ENCODE results near the gene CXorf49.
"Not testable (repeated sequence)": the region's sequence is repeated elsewhere in the genome, so short reads cannot be mapped to it uniquely, and the experiment has no call there.

CXorf49 gene

GRCh38 chrX:71714064-71714463 is 4.0 kb downstream of the CXorf49 start:
- not testable (repeated sequence) for H3K4me3 ChIP-seq (ENCODE audit: low read depth in 1 of 5, low read length in 5 of 5); H3K27me3 ChIP-seq (ENCODE audit: control insufficient read depth in 5 of 5, insufficient read depth in 4 of 5, low read length in 5 of 5)

DNA sequence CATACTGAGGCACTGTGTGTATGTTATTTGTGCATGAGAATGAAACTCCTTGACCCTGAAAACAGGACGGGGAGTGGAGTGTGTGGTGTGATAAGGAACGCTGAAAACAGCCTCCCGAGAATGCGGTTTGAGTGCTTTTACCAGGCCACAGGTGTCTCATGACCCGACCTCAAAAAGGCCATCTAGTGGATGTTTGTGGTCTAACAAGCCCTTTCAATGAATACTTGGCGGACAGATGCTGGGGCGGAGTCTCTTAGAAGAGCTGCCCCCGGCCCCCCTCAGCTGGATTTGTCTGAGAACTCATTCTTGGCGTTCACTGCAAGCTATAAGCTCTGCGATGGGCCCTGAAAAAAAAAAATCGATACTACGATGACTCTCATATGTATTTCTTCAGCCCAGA is 15.2 kb downstream of the CXorf49 start:
- not testable (repeated sequence) for H3K36me3 ChIP-seq (ENCODE audit: control insufficient read depth in 5 of 5, insufficient read depth in 5 of 5, low read length in 5 of 5); H3K9ac ChIP-seq (ENCODE audit: low read length in 5 of 5); H3K27ac ChIP-seq (ENCODE audit: low read depth, low read length); H3K4me3 ChIP-seq (ENCODE audit: low read depth in 1 of 5, low read length in 5 of 5); H3K27me3 ChIP-seq (ENCODE audit: control insufficient read depth in 5 of 5, insufficient read depth in 4 of 5, low read length in 5 of 5); H3K9me3 ChIP-seq (ENCODE audit: control insufficient read depth in 5 of 5, low read length in 5 of 5); H3K4me1 ChIP-seq (ENCODE audit: control insufficient read depth in 5 of 5, insufficient read depth in 5 of 5, low read length in 5 of 5)

More at GRCh38 chrX:71714064-71714463, 4.0 kb downstream of the CXorf49 start:
- H3K36me3 ChIP-seq (ENCODE audit: control insufficient read depth in 5 of 5, insufficient read depth in 5 of 5, low read length in 5 of 5); H3K9me3 ChIP-seq (ENCODE audit: control insufficient read depth in 5 of 5, low read length in 5 of 5); H3K9ac ChIP-seq (ENCODE audit: low read length in 5 of 5); H3K4me1 ChIP-seq (ENCODE audit: control insufficient read depth in 5 of 5, insufficient read depth in 5 of 5, low read length in 5 of 5); H3K27ac ChIP-seq (ENCODE audit: low read depth, low read length): not testable (repeated sequence)

DNA sequence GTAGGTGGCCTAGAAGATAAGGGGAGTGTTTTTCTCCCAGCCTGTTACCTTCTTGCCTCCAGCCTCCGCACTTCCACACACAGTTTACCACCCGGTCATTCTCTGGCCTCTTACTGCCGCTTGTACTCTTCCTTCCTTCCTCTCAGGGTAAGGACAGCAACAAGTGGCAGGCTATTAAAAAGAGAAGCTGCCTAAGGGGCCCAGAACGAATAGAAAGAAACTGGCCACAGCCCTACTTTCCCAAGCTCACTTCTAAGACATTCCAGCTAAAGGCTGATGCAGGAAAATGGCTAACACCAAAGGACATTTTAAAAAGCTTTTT is 19.1 kb downstream of the CXorf49 start:
- not testable (repeated sequence) for H3K9me3 ChIP-seq (ENCODE audit: control insufficient read depth in 5 of 5, low read length in 5 of 5); H3K9ac ChIP-seq (ENCODE audit: low read length in 5 of 5); H3K27ac ChIP-seq (ENCODE audit: low read depth, low read length); H3K4me3 ChIP-seq (ENCODE audit: low read depth in 1 of 5, low read length in 5 of 5); H3K36me3 ChIP-seq (ENCODE audit: control insufficient read depth in 5 of 5, insufficient read depth in 5 of 5, low read length in 5 of 5); H3K4me1 ChIP-seq (ENCODE audit: control insufficient read depth in 5 of 5, insufficient read depth in 5 of 5, low read length in 5 of 5); H3K27me3 ChIP-seq (ENCODE audit: control insufficient read depth in 5 of 5, insufficient read depth in 4 of 5, low read length in 5 of 5)

DNA sequence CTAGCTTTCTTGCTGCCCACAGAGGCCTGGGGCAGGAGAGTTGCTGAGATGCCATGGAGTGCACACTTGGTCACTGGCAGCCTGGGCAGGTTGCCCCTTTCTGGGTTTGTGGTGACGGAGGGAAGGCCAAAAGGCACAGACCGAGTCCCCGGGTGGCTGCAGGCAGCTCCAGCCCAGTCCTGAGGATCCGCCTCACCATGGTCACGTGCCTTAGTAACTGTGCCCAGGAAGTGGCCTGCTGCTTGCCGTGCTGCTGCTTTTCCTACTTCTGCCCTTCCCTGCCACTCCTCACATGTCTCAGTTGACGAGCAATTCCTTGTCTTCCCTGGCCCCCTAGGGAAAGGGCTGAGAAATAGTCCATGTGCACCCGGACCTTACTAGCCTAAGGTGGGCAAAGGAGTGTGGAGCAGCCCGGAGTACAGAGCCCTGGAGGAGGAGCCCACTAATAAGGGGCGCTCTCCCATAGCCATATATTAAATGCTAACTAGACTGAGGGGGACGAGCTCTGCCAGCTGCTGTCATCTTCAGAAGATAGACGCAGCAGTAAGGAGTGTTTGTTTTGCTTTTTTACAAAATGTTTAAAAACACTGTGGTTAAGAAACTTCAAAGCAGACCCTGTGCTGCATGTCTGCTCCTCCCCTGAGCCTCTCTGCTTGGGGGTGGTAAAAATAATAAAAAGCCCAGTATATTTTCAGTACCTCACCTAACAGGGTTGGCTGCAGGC is 19.6 kb downstream of the CXorf49 start:
- not testable (repeated sequence) for H3K27ac ChIP-seq (ENCODE audit: low read depth, low read length); H3K27me3 ChIP-seq (ENCODE audit: control insufficient read depth in 5 of 5, insufficient read depth in 4 of 5, low read length in 5 of 5); H3K36me3 ChIP-seq (ENCODE audit: control insufficient read depth in 5 of 5, insufficient read depth in 5 of 5, low read length in 5 of 5); H3K4me1 ChIP-seq (ENCODE audit: control insufficient read depth in 5 of 5, insufficient read depth in 5 of 5, low read length in 5 of 5); H3K4me3 ChIP-seq (ENCODE audit: low read depth in 1 of 5, low read length in 5 of 5); H3K9ac ChIP-seq (ENCODE audit: low read length in 5 of 5); H3K9me3 ChIP-seq (ENCODE audit: control insufficient read depth in 5 of 5, low read length in 5 of 5)

DNA sequence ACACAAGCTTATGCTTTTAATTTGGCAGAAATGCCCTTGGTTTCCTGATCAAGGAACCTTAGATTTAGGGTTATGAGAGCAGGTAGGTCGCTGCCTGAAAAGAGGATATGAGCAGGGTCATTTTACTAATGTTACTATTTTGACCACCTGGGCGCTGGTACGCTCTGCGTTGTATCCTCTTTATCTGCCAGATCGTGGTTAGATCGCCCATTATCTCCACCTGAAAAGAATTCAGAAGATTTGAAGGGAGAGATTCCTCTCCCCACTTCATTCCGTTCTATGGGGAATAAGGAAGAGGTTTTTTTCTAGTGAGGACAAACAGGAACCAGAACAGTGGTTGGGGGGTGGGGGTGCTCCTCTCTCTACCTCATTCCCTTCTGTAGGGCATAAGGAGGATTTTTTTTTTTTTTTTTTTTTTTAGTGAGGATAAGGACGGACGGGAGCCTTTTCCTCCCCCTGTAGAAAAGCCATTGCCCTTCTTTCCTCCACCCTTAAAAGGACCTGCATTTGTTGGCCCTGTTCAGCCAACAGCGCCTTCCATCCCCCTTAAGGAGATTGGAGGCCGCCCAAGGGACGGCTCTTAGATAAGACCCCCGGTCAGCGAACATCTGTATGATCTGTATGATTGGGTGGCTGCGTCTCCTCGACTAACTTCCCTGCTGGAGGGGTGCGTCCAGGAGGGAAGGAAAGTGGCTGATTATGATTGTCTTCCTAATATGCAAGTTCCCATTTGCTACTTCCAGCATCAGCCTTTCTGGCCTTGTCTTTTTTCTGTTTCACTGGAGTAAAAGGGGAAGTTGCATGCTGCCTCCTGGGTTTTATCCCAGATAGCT is 20.4 kb downstream of the CXorf49 start:
- not testable (repeated sequence) for H3K4me3 ChIP-seq (ENCODE audit: low read depth in 1 of 5, low read length in 5 of 5); H3K9me3 ChIP-seq (ENCODE audit: control insufficient read depth in 5 of 5, low read length in 5 of 5); H3K27me3 ChIP-seq (ENCODE audit: control insufficient read depth in 5 of 5, insufficient read depth in 4 of 5, low read length in 5 of 5); H3K4me1 ChIP-seq (ENCODE audit: control insufficient read depth in 5 of 5, insufficient read depth in 5 of 5, low read length in 5 of 5); H3K9ac ChIP-seq (ENCODE audit: low read length in 5 of 5); H3K27ac ChIP-seq (ENCODE audit: low read depth, low read length); H3K36me3 ChIP-seq (ENCODE audit: control insufficient read depth in 5 of 5, insufficient read depth in 5 of 5, low read length in 5 of 5)

GRCh38 chrX:71696641-71697465 is 21.2 kb downstream of the CXorf49 start:
- not testable (repeated sequence) for H3K4me1 ChIP-seq (ENCODE audit: control insufficient read depth in 5 of 5, insufficient read depth in 5 of 5, low read length in 5 of 5); H3K4me3 ChIP-seq (ENCODE audit: low read depth in 1 of 5, low read length in 5 of 5); H3K9ac ChIP-seq (ENCODE audit: low read length in 5 of 5); H3K9me3 ChIP-seq (ENCODE audit: control insufficient read depth in 5 of 5, low read length in 5 of 5); H3K27me3 ChIP-seq (ENCODE audit: control insufficient read depth in 5 of 5, insufficient read depth in 4 of 5, low read length in 5 of 5); H3K36me3 ChIP-seq (ENCODE audit: control insufficient read depth in 5 of 5, insufficient read depth in 5 of 5, low read length in 5 of 5); H3K27ac ChIP-seq (ENCODE audit: low read depth, low read length)

GRCh38 chrX:71679575-71680207 is 38.4 kb downstream of the CXorf49 start:
- Histone ChIP-seq H3K27ac (ENCODE audit: low read depth, low read length) (no peak overlapping the region), H3K9me3 (ENCODE audit: control insufficient read depth in 5 of 5, low read length in 5 of 5) (no peaks in the 10 kb centered on the region), H3K9ac (ENCODE audit: low read length in 5 of 5) (no peak overlapping the region), H3K36me3 (ENCODE audit: control insufficient read depth in 5 of 5, insufficient read depth in 5 of 5, low read length in 5 of 5) (no peaks in the 10 kb centered on the region), H3K4me1 (ENCODE audit: control insufficient read depth in 5 of 5, insufficient read depth in 5 of 5, low read length in 5 of 5) (no peaks in the 10 kb centered on the region), H3K27me3 (ENCODE audit: control insufficient read depth in 5 of 5, insufficient read depth in 4 of 5, low read length in 5 of 5) (peaks cover 3 to 6% (median 3%) of the 10 kb centered on the region in 5 donors), H3K4me3 (ENCODE audit: low read depth in 1 of 5, low read length in 5 of 5) (no peak overlapping the region)

GRCh38 chrX:71677195-71677594 is 40.9 kb downstream of the CXorf49 start:
- H3K4me1 ChIP-seq (ENCODE audit: control insufficient read depth in 5 of 5, insufficient read depth in 5 of 5, low read length in 5 of 5); H3K27ac ChIP-seq (ENCODE audit: low read depth, low read length); H3K9me3 ChIP-seq (ENCODE audit: control insufficient read depth in 5 of 5, low read length in 5 of 5); H3K4me3 ChIP-seq (ENCODE audit: low read depth in 1 of 5, low read length in 5 of 5); H3K27me3 ChIP-seq (ENCODE audit: control insufficient read depth in 5 of 5, insufficient read depth in 4 of 5, low read length in 5 of 5); H3K9ac ChIP-seq (ENCODE audit: low read length in 5 of 5); H3K36me3 ChIP-seq (ENCODE audit: control insufficient read depth in 5 of 5, insufficient read depth in 5 of 5, low read length in 5 of 5): not testable (repeated sequence)

DNA sequence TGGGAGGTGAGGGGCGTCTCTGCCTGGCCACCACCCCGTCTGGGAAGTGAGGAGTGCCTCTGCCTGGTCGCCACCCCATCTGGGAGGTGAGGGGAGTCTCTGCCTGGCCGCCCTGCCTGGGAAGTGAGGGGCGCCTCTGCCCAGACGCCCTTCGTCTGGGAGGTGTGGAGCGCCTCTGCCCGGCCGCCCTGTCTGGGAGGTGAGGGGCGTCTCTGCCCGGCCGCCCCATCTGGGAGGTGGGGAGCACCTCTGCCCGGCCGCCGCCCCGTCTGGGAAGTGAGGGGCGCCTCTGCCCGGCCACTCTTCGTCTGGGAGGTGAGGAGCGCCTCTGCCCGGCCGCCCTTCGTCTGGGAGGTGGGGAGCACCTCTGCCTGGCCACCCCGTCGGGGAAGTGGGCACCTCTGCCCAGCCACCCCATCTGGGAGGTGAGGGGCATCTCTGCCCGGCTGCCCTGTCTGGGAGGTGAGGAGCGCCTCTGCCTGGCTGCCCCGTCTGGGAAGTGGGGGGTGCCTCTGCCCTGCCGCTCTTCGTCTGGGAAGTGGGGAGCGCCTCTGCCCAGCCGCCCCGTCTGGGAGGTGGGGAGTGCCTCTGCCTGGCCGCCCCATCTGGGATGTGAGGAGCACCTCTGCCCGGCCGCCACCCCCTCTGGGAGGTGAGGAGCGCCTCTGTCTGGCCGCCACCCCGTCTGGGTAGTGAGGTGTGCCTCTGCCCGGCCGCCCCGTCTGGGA is 41.9 kb downstream of the CXorf49 start:
- H3K4me1 ChIP-seq (ENCODE audit: control insufficient read depth in 5 of 5, insufficient read depth in 5 of 5, low read length in 5 of 5); H3K9ac ChIP-seq (ENCODE audit: low read length in 5 of 5); H3K36me3 ChIP-seq (ENCODE audit: control insufficient read depth in 5 of 5, insufficient read depth in 5 of 5, low read length in 5 of 5); H3K27me3 ChIP-seq (ENCODE audit: control insufficient read depth in 5 of 5, insufficient read depth in 4 of 5, low read length in 5 of 5); H3K9me3 ChIP-seq (ENCODE audit: control insufficient read depth in 5 of 5, low read length in 5 of 5); H3K4me3 ChIP-seq (ENCODE audit: low read depth in 1 of 5, low read length in 5 of 5); H3K27ac ChIP-seq (ENCODE audit: low read depth, low read length): not testable (repeated sequence)
